SK-N-SH (cell line): ENCODE measurements around the gene ACTR8. TPM values are rescaled to one million over a fixed set of nuclear protein-coding genes. Genes with fewer than 3 reads are reported as not detected.

Source experiments
- CTCF ChIA-PET: fragments of 300-600, 350-600 bp; formaldehyde crosslinking; extraction: SDS; loops from one replicate; lab custom pipeline; 2021; lab: Yijun Ruan, JAX
- POLR2A ChIA-PET: fragments of 350-600 bp; sonication (Branson Sonifier 250); formaldehyde crosslinking; extraction: SDS; loops from one replicate; lab custom pipeline; 2020; ENCODE audit warnings: antibody characterized with exemption, inconsistent platforms; lab: Yijun Ruan, JAX
- DNase-seq: peaks from one replicate; pipeline ENCODE4 v3.0.0; 2012
- H2AFZ ChIP-seq: fragments of 200-600 bp; sonication (generic); 2 replicates; pipeline ENCODE4 v1.8.1; 2016; ENCODE audit warnings: antibody characterized with exemption, mild to moderate bottlenecking, low read depth
- H3F3A ChIP-seq: fragments of 200-600 bp; sonication (generic); replicated peaks from 2 replicates; pipeline ENCODE3; 2016; ENCODE audit warnings: antibody characterized with exemption, mild to moderate bottlenecking; ENCODE audit not compliant: insufficient read depth
- H3K27ac ChIP-seq, 2 experiments: fragments of 200-500 bp in 1 of 2; fragments of 200-600 bp in 1 of 2; sonication (Bioruptor generic) in 1 of 2; sonication (generic), shearing (Covaris generic) in 1 of 2; 2 replicates each; pipeline versions ENCODE4 v1.5.1 to v1.6.1; 2014 to 2016; ENCODE audit warnings: low read depth in 2 of 2, inconsistent platforms in 1 of 2, low read length in 1 of 2, mild to moderate bottlenecking in 1 of 2, mixed read lengths in 1 of 2
- H3K27me3 ChIP-seq: fragments of 200-600 bp; sonication (generic), shearing (Covaris generic); 2 replicates; pipeline ENCODE4 v1.6.1; 2016; ENCODE audit warnings: mixed run types; ENCODE audit not compliant: insufficient read depth
- H3K36me3 ChIP-seq, 2 experiments: fragments of 200-500 bp in 1 of 2; fragments of 200-600 bp in 1 of 2; sonication (Bioruptor generic) in 1 of 2; sonication (generic) in 1 of 2; replicated peaks in 1 of 2; 2 replicates each; pipeline versions ENCODE3 to v1.5.1; 2014 to 2016; ENCODE audit warnings: low read length in 1 of 2, mild to moderate bottlenecking in 1 of 2; ENCODE audit not compliant: insufficient read depth in 2 of 2, control insufficient read depth in 1 of 2
- H3K4me1 ChIP-seq, 2 experiments: fragments of 200-500 bp in 1 of 2; fragments of 200-600 bp in 1 of 2; sonication (Bioruptor generic) in 1 of 2; sonication (generic), shearing (Covaris generic) in 1 of 2; 2 replicates each; pipeline versions ENCODE4 v1.5.1 to v1.6.1; 2014 to 2016; ENCODE audit warnings: low read depth in 1 of 2, low read length in 1 of 2, mixed run types in 1 of 2; ENCODE audit not compliant: insufficient read depth in 2 of 2, control insufficient read depth in 1 of 2
- H3K4me2 ChIP-seq: fragments of 200-600 bp; sonication (generic), shearing (Covaris generic); 2 replicates; pipeline ENCODE4 v1.6.1; 2017; ENCODE audit warnings: mixed run types
- H3K4me3 ChIP-seq, 2 experiments: fragments of 200-500 bp in 1 of 2; fragments of 200-600 bp in 1 of 2; sonication (Bioruptor generic) in 1 of 2; sonication (generic), shearing (Covaris generic) in 1 of 2; 2 replicates each; pipeline versions ENCODE4 v1.5.1 to v1.8.1; 2014 to 2016; ENCODE audit warnings: low read depth in 2 of 2, inconsistent platforms in 1 of 2, low read length in 1 of 2, mild to moderate bottlenecking in 1 of 2, mixed read lengths in 1 of 2, moderate library complexity in 1 of 2
- H3K79me2 ChIP-seq: fragments of 200-600 bp; sonication (generic); 2 replicates; pipeline ENCODE4 v1.8.1; 2017; ENCODE audit warnings: mild to moderate bottlenecking; ENCODE audit not compliant: insufficient read depth
- H3K9ac ChIP-seq: fragments of 200-600 bp; sonication (generic); 2 replicates; pipeline ENCODE4 v1.6.1; 2017; ENCODE audit warnings: mixed run types
- H3K9me2 ChIP-seq: fragments of 200-600 bp; sonication (generic); 2 replicates; pipeline ENCODE4 v1.6.1; 2017; ENCODE audit warnings: mixed run types
- H3K9me3 ChIP-seq: fragments of 200-600 bp; sonication (generic); 2 replicates; pipeline ENCODE4 v1.6.1; 2017; ENCODE audit warnings: mixed run types, mild to moderate bottlenecking, moderate library complexity
- H4K20me1 ChIP-seq: fragments of 200-600 bp; sonication (generic); 2 replicates; pipeline ENCODE4 v1.6.1; 2017; ENCODE audit warnings: mild to moderate bottlenecking, mixed run types; ENCODE audit not compliant: insufficient read depth
- CHD2 ChIP-seq: fragments of 150-350 bp; IDR thresholded peaks from 2 replicates; pipeline ENCODE4 v1.6.1; 2018; ENCODE audit warnings: low read length; ENCODE audit not compliant: partially characterized antibody
- CTCF ChIP-seq: fragments of 200-600 bp; sonication (generic); IDR thresholded peaks from 2 replicates; pipeline ENCODE4 v1.6.1; 2017; ENCODE audit warnings: antibody characterized with exemption, mild to moderate bottlenecking, moderate library complexity
- FOXJ3 ChIP-seq: sonication (generic); formaldehyde crosslinking; IDR thresholded peaks from 2 replicates; pipeline ENCODE4 v1.5.1; 2020; ENCODE audit warnings: mild to moderate bottlenecking, missing genetic modification reagents
- GATA2 ChIP-seq: sonication (generic); formaldehyde crosslinking; IDR thresholded peaks from 2 replicates; pipeline ENCODE4 v1.5.0; 2020; ENCODE audit warnings: mild to moderate bottlenecking, missing genetic modification reagents
- JUND ChIP-seq: IDR thresholded peaks from 2 replicates; pipeline ENCODE4 v1.4.0; 2012
- MAX ChIP-seq: IDR thresholded peaks from 2 replicates; pipeline ENCODE4 v1.4.0; 2012; ENCODE audit warnings: low read depth
- MEF2A ChIP-seq: IDR thresholded peaks from 2 replicates; pipeline ENCODE4 v1.4.0; 2012; ENCODE audit warnings: low read depth, borderline replicate concordance
- NRF1 ChIP-seq: IDR thresholded peaks from 2 replicates; pipeline ENCODE4 v1.6.1; 2012; ENCODE audit warnings: low read depth, mild to moderate bottlenecking, low read length
- PBX3 ChIP-seq: IDR thresholded peaks from 2 replicates; pipeline ENCODE4; 2012
- RAD21 ChIP-seq: IDR thresholded peaks from 2 replicates; pipeline ENCODE4 v1.6.1; 2012; ENCODE audit warnings: mild to moderate bottlenecking, low read length
- REST ChIP-seq: IDR thresholded peaks from 2 replicates; pipeline ENCODE4 v1.6.1; 2012; ENCODE audit warnings: mild to moderate bottlenecking, low read depth, low read length, moderate library complexity
- RFX5 ChIP-seq: IDR thresholded peaks from 2 replicates; pipeline ENCODE4 v1.6.1; 2012; ENCODE audit warnings: mild to moderate bottlenecking, improper control_type of control experiment, low read length
- RXRA ChIP-seq: IDR thresholded peaks from 2 replicates; pipeline ENCODE4 v1.4.0; 2012; ENCODE audit warnings: low read depth, mild to moderate bottlenecking, borderline replicate concordance
- SIN3A ChIP-seq: IDR thresholded peaks from 2 replicates; pipeline ENCODE4 v1.6.1; 2012; ENCODE audit warnings: low read depth, mild to moderate bottlenecking, low read length, moderate library complexity, borderline replicate concordance
- SMC3 ChIP-seq: IDR thresholded peaks from 2 replicates; pipeline ENCODE4 v1.6.1; 2012; ENCODE audit warnings: low read depth, low read length, improper control_type of control experiment
- TAF1 ChIP-seq: IDR thresholded peaks from 2 replicates; pipeline ENCODE4 v1.6.1; 2012; ENCODE audit warnings: low read depth, mild to moderate bottlenecking, low read length, moderate library complexity, borderline replicate concordance
- USF2 ChIP-seq: fragments of 150-350 bp; IDR thresholded peaks from 2 replicates; pipeline ENCODE4 v1.6.1; 2017; ENCODE audit warnings: antibody characterized with exemption, low read length, low read depth, borderline replicate concordance
- ZBTB33 ChIP-seq: IDR thresholded peaks from 2 replicates; pipeline ENCODE4 v1.4.0; 2012; ENCODE audit warnings: low read depth, borderline replicate concordance
- WGBS: methylation state at CpG from one replicate; pipeline ENCODE4 v1.1.6; 2017; ENCODE audit warnings: low lambda C conversion rate; 5-methylcytosine and 5-hydroxymethylcytosine counted together
- polyA plus RNA-seq, 3 experiments: library from polyadenylated mRNA; depleted of rRNA; stranded (reverse); fragments of >200 nt; gene quantifications; 2 replicates each; pipeline ENCODE4 v1.2.3, GENCODE V29; 2012

The ACTR8 gene
- polyA plus RNA-seq, 1 of the 3 experiments (the other 2 are of a cell fraction) = 17.7 TPM

GRCh38 chr3:53824795-53825194 lies 57.2 kb downstream of the ACTR8 start:
- Histone ChIP-seq H3K4me1 (no peaks in the 10 kb centered on the region; a peak in 1 of 4 replicates), H3F3A (no peaks in the 10 kb centered on the region), H3K79me2 (no peaks in the 10 kb centered on the region), H4K20me1 (no peaks in the 10 kb centered on the region), H3K4me3 (no peak overlapping the region), H2AFZ (no peak overlapping the region), H3K9me3 (no peaks in the 10 kb centered on the region), H3K9ac (no peak overlapping the region), H3K4me2 (no peak overlapping the region), H3K36me3 (no peaks in the 10 kb centered on the region), H3K9me2 (no peaks in the 10 kb centered on the region), H3K27ac (no peak overlapping the region), H3K27me3 (no peaks in the 10 kb centered on the region)
- TF ChIP-seq CTCF (no peak), PBX3 (no peak), TAF1 (no peak), USF2 (no peak), NRF1 (no peak), JUND (no peak), REST (no peak), MEF2A (no peak), RFX5 (no peak), ZBTB33 (no peak), MAX (no peak), SIN3A (no peak), SMC3 (no peak), RAD21 (no peak), CHD2 (no peak), RXRA (no peak), FOXJ3 (CRISPR knock-in tag) (no peak), GATA2 (no peak)
- DNase-seq = no peak
- ChIA-PET POLR2A (no interaction called here), CTCF (interaction anchor here (0.9 to 1.0 kb wide), 2 partner anchors 12 to 449 kb away, joined by 3 to 4 read pairs; no protein-coding TSS in a partner anchor)
- 43% methylated on average over 1 of the region's 4 CpGs for WGBS
